Ishikawa (cell line): ENCODE data around the gene OSBPL1A.

Source experiments
- FOXM1 ChIP-seq: IDR thresholded peaks from 2 replicates; pipeline ENCODE4 v1.6.1; 2012; ENCODE audit warnings: low read depth, borderline replicate concordance
- RAD21 ChIP-seq: IDR thresholded peaks from 2 replicates; pipeline ENCODE4 v1.6.1; 2012; ENCODE audit warnings: low read depth
- REST ChIP-seq: IDR thresholded peaks from 2 replicates; pipeline ENCODE4 v1.6.1; 2012; ENCODE audit warnings: low read depth, mild to moderate bottlenecking

- TF ChIP-seq REST: no peak
- TF ChIP-seq FOXM1: no peak
- no peak for TF ChIP-seq RAD21
These were observed 260.7 kb downstream of the OSBPL1A start for GRCh38 chr18:24136967-24137373.
